GM19238 (cell line): ENCODE results near the gene GIMAP7.

Experiments used
- DNase-seq: peaks from one replicate; pipeline ENCODE4 v3.0.0; 2011; ENCODE audit warnings: low spot score; ENCODE audit not compliant: insufficient read length

Gene GIMAP7

GRCh38 chr7:150569245-150569955, 54.7 kb downstream of the GIMAP7 start:
- DNase-seq = no peak
